GM10847 (cell line): ENCODE measurements around the gene CXorf65.

ENCODE experiments used
- POLR2A ChIP-seq: IDR thresholded peaks from 2 replicates; pipeline ENCODE4 v1.6.1; 2011; ENCODE audit not compliant: insufficient read length; ENCODE audit errors: extremely low read depth

The CXorf65 gene

GRCh38 chrX:71056867-71057266, 49.7 kb downstream of the CXorf65 start:
- no peak for TF ChIP-seq POLR2A
